Measurements from ENCODE around the gene CX3CL1. TPM values are rescaled to one million over a fixed set of nuclear protein-coding genes. Genes with fewer than 3 reads are reported as not detected.

CX3CL1 gene
- total RNA-seq, 1 experiment from 2014 or later: 0.15 TPM

Other genes starting within 250 kb of the CX3CL1 start
- 88.5 TPM for gene PSME3IP1, start 186.5 kb upstream of the CX3CL1 start, total RNA-seq (2021; ENCODE audit: unreplicated experiment)
- gene RSPRY1, start 186.2 kb upstream of the CX3CL1 start, total RNA-seq (2021; ENCODE audit: unreplicated experiment): 24.9 TPM
- gene ARL2BP, start 127.2 kb upstream of the CX3CL1 start, total RNA-seq (2021; ENCODE audit: unreplicated experiment): 28.8 TPM
- gene PLLP, start 87.8 kb upstream of the CX3CL1 start, total RNA-seq (2021; ENCODE audit: unreplicated experiment): 3.1 TPM
- 0.66 TPM for gene CCL22, start 13.7 kb upstream of the CX3CL1 start, total RNA-seq (2021; ENCODE audit: unreplicated experiment)
- gene CCL17, start 32.3 kb downstream of the CX3CL1 start, total RNA-seq (2021; ENCODE audit: unreplicated experiment): not detected
- 68.5 TPM for gene CIAPIN1, start 74.9 kb downstream of the CX3CL1 start, total RNA-seq (2021; ENCODE audit: unreplicated experiment)
- 62.7 TPM for gene COQ9, start 75.0 kb downstream of the CX3CL1 start, total RNA-seq (2021; ENCODE audit: unreplicated experiment)
- 74.4 TPM for gene POLR2C, start 90.2 kb downstream of the CX3CL1 start, total RNA-seq (2021; ENCODE audit: unreplicated experiment)
- gene DOK4, start 114.0 kb downstream of the CX3CL1 start, total RNA-seq (2021; ENCODE audit: unreplicated experiment): 14.4 TPM
- gene CCDC102A, start 164.1 kb downstream of the CX3CL1 start, total RNA-seq (2021; ENCODE audit: unreplicated experiment): 4.5 TPM
- gene ADGRG5, start 170.2 kb downstream of the CX3CL1 start, total RNA-seq (2021; ENCODE audit: unreplicated experiment): 3.7 TPM

All from HCT116 (cell line).